GM19463 (cell line): ENCODE measurements around the gene TBC1D22B.
"Not testable (repeated sequence)": the region's sequence is repeated elsewhere in the genome, so short reads cannot be mapped to it uniquely, and the experiment has no call there.

Experiments used
- ATAC-seq: cut with Tn5 transposase; IDR thresholded peaks from one replicate; pipeline ENCODE4 v1.9.1; 2021; ENCODE audit warnings: mild to moderate bottlenecking, moderate library complexity; ENCODE audit not compliant: unreplicated experiment

The TBC1D22B gene

GRCh38 chr6:37319856-37320480, 62.4 kb downstream of the TBC1D22B start:
- ATAC-seq: no peak

GRCh38 chr6:37320646-37321045, 63.1 kb downstream of the TBC1D22B start:
- no peak for ATAC-seq

GRCh38 chr6:37321101-37321500, 63.5 kb downstream of the TBC1D22B start:
- no peak for ATAC-seq

GRCh38 chr6:37321516-37322415, 64.2 kb downstream of the TBC1D22B start:
- no peak for ATAC-seq

GRCh38 chr6:37323580-37323979, 66.0 kb downstream of the TBC1D22B start:
- ATAC-seq: no peak

- no peak for ATAC-seq
These were observed 66.8 kb downstream of the TBC1D22B start for GRCh38 chr6:37324131-37325033.

- not testable (repeated sequence) for ATAC-seq
These were observed 72.8 kb downstream of the TBC1D22B start for GRCh38 chr6:37330345-37330744.

- no peak for ATAC-seq
These were observed 73.5 kb downstream of the TBC1D22B start for GRCh38 chr6:37331047-37331446.

GRCh38 chr6:37332894-37333293, 75.3 kb downstream of the TBC1D22B start:
- ATAC-seq: no peak

- no peak for ATAC-seq
These were observed 76.5 kb downstream of the TBC1D22B start for GRCh38 chr6:37334047-37334446.

GRCh38 chr6:37338317-37338716, 80.7 kb downstream of the TBC1D22B start:
- ATAC-seq: not testable (repeated sequence)

GRCh38 chr6:37338745-37339255, 81.2 kb downstream of the TBC1D22B start:
- no peak for ATAC-seq

GRCh38 chr6:37339741-37340638, 82.4 kb downstream of the TBC1D22B start:
- ATAC-seq: no peak

- ATAC-seq: no peak
These were observed 83.0 kb downstream of the TBC1D22B start for GRCh38 chr6:37340639-37340943.

- ATAC-seq: no peak
These were observed 85.7 kb downstream of the TBC1D22B start for GRCh38 chr6:37343248-37343647.

- no peak for ATAC-seq
These were observed 86.7 kb downstream of the TBC1D22B start for GRCh38 chr6:37344308-37344707.

GRCh38 chr6:37345804-37346203, 88.2 kb downstream of the TBC1D22B start:
- ATAC-seq: not testable (repeated sequence)

GRCh38 chr6:37347177-37347576, 89.6 kb downstream of the TBC1D22B start:
- no peak for ATAC-seq

- ATAC-seq: no peak
These were observed 90.1 kb downstream of the TBC1D22B start for GRCh38 chr6:37347670-37348111.

GRCh38 chr6:37351027-37351426, 93.5 kb downstream of the TBC1D22B start:
- ATAC-seq: no peak
